K562 (cell line): ENCODE data around the gene CDH12.

Experiments used
- TF ChIP-seq, protein P1 (sequence below), 3 experiments: fragments of 200-800 bp in 1 of 3; sonication (Bioruptor generic) in 1 of 3; sonication (generic) in 1 of 3; formaldehyde crosslinking in 1 of 3; IDR thresholded peaks; 2 replicates each; pipeline versions ENCODE4 v1.6.1 to v1.8.0; 2016 to 2022; ENCODE audit warnings: mild to moderate bottlenecking in 2 of 3, missing compliant biosample characterization in 2 of 3, missing genetic modification characterization in 2 of 3, missing genetic modification reagents in 1 of 3
- TF ChIP-seq, protein P2 (sequence below), 3 experiments: fragments of 200-800 bp in 1 of 3; fragments of 250-450 bp in 1 of 3; fragments of 450-650 bp in 1 of 3; sonication (Bioruptor Pico) in 1 of 3; sonication (Bioruptor generic) in 1 of 3; formaldehyde crosslinking in 1 of 3; IDR thresholded peaks; 2 replicates each; pipeline versions ENCODE4 v1.6.1 to v1.8.0; 2016 to 2022; ENCODE audit warnings: mild to moderate bottlenecking in 2 of 3, missing genetic modification characterization in 2 of 3, missing compliant biosample characterization in 1 of 3, moderate library complexity in 1 of 3

GRCh38 chr5:21818370-21818720 lies 1034.8 kb downstream of the CDH12 start:
- TF ChIP-seq, protein P1, sequence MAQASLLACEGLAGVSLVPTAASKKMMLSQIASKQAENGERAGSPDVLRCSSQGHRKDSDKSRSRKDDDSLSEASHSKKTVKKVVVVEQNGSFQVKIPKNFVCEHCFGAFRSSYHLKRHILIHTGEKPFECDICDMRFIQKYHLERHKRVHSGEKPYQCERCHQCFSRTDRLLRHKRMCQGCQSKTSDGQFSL (CRISPR knock-in tag; IDR thresholded peaks at IDR 0.05) = no peak
- TF ChIP-seq, protein P1 (tag; IDR thresholded peaks at IDR 0.05) = no peak
- TF ChIP-seq, protein P2, sequence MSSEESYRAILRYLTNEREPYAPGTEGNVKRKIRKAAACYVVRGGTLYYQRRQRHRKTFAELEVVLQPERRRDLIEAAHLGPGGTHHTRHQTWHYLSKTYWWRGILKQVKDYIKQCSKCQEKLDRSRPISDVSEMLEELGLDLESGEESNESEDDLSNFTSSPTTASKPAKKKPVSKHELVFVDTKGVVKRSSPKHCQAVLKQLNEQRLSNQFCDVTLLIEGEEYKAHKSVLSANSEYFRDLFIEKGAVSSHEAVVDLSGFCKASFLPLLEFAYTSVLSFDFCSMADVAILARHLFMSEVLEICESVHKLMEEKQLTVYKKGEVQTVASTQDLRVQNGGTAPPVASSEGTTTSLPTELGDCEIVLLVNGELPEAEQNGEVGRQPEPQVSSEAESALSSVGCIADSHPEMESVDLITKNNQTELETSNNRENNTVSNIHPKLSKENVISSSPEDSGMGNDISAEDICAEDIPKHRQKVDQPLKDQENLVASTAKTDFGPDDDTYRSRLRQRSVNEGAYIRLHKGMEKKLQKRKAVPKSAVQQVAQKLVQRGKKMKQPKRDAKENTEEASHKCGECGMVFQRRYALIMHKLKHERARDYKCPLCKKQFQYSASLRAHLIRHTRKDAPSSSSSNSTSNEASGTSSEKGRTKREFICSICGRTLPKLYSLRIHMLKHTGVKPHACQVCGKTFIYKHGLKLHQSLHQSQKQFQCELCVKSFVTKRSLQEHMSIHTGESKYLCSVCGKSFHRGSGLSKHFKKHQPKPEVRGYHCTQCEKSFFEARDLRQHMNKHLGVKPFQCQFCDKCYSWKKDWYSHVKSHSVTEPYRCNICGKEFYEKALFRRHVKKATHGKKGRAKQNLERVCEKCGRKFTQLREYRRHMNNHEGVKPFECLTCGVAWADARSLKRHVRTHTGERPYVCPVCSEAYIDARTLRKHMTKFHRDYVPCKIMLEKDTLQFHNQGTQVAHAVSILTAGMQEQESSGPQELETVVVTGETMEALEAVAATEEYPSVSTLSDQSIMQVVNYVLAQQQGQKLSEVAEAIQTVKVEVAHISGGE (CRISPR knock-in tag; IDR thresholded peaks at IDR 0.05) = no peak
